OCI-LY1 (cell line): ENCODE data around the gene TMC5.

Experiments used
- EZH2 ChIP-seq: fragments of 200-600 bp; sonication (generic), shearing (Covaris generic); IDR thresholded peaks from 2 replicates; pipeline ENCODE4 v1.8.0; 2017; ENCODE audit warnings: borderline replicate concordance, mixed run types, mild to moderate bottlenecking, antibody characterized with exemption, low read length, moderate library complexity, mixed read lengths
- TF ChIP-seq, protein P1 (sequence below): fragments of 200-600 bp; sonication (generic), shearing (Covaris generic); IDR thresholded peaks from 2 replicates; pipeline ENCODE4 v1.5.1; 2017; ENCODE audit warnings: mild to moderate bottlenecking, antibody characterized with exemption, low read length, moderate library complexity, mixed read lengths

DNA sequence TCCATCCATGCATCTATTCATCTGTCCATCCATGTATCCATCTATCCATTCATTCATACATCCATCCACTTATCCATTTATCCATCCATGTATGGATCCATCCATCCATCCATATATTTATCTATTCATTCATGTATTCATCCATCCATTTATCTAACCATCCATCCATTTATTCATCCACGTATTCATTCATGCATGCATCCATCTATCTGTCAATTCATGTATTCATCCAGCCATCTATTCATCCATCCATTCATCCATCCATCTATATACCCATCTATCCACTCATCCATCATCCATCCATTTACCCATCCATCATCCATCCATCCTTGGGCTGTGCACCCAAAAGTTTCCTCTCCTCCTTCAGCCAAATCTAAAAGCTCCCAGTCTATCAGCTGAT lies 60.8 kb downstream of the TMC5 start:
- TF ChIP-seq, protein P1, sequence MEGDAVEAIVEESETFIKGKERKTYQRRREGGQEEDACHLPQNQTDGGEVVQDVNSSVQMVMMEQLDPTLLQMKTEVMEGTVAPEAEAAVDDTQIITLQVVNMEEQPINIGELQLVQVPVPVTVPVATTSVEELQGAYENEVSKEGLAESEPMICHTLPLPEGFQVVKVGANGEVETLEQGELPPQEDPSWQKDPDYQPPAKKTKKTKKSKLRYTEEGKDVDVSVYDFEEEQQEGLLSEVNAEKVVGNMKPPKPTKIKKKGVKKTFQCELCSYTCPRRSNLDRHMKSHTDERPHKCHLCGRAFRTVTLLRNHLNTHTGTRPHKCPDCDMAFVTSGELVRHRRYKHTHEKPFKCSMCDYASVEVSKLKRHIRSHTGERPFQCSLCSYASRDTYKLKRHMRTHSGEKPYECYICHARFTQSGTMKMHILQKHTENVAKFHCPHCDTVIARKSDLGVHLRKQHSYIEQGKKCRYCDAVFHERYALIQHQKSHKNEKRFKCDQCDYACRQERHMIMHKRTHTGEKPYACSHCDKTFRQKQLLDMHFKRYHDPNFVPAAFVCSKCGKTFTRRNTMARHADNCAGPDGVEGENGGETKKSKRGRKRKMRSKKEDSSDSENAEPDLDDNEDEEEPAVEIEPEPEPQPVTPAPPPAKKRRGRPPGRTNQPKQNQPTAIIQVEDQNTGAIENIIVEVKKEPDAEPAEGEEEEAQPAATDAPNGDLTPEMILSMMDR, result no peak
- TF ChIP-seq EZH2, result no peak
